ENCODE measurements around the gene RSPO3.
"Not testable (repeated sequence)": the region's sequence is repeated elsewhere in the genome, so short reads cannot be mapped to it uniquely, and the experiment has no call there.

The RSPO3 gene, protein sequence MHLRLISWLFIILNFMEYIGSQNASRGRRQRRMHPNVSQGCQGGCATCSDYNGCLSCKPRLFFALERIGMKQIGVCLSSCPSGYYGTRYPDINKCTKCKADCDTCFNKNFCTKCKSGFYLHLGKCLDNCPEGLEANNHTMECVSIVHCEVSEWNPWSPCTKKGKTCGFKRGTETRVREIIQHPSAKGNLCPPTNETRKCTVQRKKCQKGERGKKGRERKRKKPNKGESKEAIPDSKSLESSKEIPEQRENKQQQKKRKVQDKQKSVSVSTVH

DNA sequence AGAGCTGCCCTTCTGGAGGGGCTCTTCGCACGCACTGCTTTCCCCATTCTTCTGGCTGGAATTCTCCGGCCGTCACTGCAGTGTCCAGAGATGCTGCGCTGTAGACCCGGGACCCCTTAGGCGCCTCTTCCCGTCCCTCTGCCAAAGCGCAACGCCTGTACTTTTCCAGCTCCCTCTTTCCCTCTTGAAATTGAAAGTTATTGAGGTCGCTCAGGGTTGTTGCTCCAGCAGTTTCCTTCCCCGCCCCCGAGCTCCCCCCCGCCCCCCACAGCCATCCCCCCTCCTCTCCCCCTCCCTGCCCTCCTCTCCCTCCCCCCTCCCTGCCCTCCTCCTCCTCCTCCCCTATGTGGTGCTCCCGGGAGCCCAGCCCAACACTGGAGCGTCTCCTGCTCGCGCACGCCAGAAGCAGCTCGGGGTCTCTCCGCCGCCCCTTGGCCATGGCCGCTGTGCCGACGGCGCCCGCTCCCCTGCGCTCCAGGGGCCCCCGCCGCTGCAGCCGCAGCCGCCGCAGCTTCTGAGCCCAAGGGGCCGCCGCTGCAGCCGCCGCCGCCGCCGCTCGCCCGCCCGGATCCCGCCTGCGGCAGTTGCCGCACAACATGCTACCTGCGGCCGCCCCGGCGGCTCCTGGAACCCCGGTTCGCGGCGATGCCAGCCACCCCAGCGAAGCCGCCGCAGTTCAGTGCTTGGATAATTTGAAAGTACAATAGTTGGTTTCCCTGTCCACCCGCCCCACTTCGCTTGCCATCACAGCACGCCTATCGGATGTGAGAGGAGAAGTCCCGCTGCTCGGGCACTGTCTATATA, at the start of gene RSPO3:
Gene RSPO3, plus strand, starts transcription at position 374 of the 804 bp plus-strand sequence. CDS start 522 bp downstream, outside the sequence.
- DNase-seq: no peak

DNA sequence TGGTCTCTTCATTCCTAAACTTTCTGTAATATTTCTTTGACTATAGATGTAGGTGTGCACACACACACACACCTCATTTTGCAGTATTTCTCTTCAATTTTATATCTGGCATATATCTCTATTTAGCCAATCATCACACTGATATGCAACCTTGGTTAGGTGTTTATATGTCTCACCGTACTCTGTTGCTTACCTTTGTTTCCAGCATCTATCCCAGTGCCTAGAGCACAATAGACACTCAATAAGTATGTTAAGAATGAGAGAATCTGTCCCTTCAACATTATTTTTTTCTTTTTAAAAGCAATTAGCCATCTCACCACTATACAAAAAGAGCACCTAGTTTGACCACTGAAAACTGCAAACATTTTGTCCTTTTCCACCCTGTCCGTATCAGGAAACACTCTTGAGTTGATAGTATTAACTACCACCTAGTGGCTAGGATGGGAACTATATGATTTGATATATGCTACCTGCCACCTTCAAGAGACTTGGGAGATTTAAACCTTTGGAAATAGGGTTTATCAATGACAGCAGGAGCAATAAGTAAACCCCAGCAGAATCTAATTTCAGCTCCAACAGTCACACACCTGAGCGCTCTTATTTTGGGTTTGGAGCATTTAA, 48.7 kb upstream of the RSPO3 start:
- DNase-seq: no peak

DNA sequence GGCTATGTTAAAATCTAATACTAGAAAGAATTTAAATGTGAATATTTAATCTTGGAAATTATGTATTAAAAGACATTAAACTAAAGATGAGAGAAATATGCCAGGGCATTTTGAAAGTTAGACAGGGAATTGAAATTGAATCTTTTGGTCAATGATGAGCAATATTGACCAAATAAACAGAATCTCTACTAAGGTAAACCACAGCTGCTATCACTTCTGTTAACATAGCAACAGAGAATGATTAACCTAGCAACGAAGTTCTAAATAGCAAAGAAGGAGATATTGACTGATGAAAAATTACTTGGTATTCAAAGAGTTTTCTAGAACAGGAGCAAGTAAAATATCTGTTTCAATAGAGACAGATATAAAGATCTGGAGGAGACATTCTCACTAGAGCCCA, 45.2 kb upstream of the RSPO3 start:
- no peak for DNase-seq

DNA sequence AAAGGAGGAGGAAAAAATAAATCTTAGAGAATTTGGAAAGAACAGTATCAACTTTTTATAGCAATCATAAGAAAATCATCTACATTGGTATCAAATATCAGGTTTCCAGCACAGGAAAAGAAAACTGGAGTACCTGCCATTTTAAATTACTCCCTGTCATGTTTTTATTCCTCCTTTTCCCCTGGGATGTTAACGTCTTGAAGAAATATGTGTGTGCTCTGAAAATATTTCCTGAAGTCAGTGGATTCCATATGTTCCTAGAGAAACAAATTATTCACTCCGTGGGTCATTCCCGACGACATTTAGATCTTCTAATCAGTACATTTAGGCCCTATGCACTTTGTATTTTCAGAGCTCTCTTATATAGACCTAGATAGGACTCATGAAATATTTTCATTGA, 42.0 kb upstream of the RSPO3 start:
- no peak for DNase-seq

DNA sequence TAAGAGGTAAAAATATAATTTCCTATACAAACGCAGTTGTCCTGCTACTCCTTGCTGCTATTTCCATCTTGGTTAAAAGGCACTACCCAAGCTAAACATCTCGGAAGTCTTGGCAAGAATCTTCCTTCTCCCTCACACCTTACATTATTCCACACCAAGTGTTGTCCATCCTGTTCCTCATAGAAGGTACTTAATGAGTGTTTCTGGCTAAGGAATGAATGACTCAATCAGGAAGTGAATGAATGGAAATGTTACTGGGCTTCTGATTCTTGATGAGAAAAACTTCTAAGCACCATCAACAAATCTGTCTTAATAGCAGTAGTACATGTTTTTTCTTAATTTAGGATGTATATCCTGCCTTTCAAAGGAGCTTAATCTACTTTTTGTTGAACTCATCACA, 40.6 kb upstream of the RSPO3 start:
- no peak for DNase-seq

DNA sequence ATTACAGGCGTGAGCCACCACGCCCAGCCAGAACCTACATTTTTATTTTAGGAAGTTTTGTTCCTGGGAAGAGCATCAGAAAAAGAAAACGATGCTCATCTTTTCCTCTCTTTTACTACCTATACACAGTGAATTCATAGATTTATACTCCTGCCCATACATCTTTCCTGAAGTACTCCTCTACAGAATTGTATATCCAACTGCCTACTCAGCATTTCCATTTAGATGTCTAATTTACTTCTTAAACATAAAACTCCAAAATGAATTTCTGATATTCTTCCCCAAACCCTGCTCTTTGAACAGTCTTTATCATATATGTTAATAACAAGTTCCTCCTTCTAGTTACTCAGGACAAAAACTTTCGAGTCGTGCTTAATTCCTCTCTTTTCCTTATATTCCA, 39.8 kb upstream of the RSPO3 start:
- DNase-seq: no peak

DNA sequence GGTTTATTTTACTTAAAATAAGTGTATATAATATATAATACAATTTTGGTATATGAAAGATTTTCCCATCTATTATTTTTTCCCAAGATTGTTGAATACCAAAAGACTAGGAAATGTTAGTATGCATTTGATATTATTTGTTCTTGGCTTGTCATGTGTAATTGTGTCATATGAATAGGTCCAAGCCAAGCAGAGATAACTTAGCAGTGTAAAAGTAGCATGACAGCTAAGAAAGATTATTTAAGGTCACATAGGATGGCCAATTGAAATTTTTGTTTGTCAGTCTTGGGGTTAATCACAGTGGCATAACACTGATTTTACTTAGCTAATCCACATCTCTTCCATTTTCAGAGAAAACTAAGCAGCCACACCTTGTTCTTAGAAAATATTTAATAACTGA, 38.8 kb upstream of the RSPO3 start:
- no peak for DNase-seq

DNA sequence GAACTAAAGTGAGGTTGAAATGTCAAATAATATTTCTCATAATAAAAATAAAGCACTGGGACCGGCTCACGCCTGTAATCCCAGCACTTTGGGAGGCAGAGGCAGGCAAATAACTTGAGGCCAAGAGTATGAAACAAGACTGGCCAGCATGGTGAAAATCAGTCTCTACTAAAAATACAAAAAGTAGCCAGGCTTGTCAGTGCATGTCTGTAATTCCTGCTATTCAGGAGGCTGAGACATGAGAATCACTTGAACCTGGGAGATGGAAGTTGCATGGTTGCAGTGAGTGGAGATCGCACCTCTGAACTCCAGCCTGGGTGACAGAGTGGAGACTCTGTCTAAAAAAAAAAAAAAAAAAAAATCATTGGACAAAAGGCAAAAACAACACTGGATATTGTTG, 38.4 kb upstream of the RSPO3 start:
- DNase-seq: no peak

DNA sequence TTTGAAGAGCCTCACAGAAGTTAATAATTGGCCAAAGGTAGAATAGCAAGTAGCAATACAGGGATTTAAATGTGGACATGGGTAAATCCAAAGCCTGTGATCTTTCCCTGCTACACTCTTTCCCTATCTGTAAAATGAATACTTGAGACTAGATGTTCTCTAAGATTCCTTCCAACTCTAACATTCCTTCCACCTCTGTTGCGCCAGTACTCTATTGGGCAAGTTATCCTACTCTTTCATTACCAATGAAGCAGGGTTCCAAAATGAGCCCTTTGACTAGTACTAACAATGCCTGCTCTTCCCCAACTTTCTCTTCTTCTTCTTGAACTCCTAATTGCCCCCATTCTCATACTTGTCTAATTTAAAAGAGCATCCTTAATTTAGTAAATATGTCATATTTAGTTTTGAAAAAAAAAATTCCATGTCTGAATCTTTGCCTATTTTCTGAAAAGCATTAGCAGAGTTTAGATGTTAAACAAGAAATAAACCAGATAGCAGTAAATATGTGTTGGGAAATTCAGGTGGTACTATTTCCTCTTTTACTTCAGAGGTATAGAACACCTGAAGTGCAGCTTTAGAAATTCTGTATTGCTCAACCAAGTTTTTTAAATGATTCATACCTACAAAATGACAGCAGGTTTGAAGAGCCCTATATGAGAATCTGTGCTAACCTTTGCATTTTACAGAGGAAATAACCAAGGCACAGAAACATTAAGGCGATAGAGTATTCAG, 35.1 kb upstream of the RSPO3 start:
- no peak for DNase-seq

DNA sequence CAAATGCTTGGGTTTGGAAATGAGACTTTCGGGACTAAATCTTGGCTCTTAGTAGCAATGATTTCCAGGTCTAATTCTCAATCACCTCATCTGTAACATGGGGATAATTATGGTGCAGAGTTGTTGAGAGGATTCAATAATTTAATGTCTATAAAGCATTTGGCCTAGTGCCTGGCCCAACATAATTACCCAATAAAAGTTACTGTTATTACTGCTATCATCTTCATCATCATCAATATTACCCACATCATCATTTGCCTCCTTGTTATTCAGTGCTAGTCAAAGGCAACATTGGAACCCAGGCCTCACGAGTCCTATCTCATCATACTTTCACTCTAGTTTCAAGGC, 34.5 kb upstream of the RSPO3 start:
- DNase-seq: no peak

DNA sequence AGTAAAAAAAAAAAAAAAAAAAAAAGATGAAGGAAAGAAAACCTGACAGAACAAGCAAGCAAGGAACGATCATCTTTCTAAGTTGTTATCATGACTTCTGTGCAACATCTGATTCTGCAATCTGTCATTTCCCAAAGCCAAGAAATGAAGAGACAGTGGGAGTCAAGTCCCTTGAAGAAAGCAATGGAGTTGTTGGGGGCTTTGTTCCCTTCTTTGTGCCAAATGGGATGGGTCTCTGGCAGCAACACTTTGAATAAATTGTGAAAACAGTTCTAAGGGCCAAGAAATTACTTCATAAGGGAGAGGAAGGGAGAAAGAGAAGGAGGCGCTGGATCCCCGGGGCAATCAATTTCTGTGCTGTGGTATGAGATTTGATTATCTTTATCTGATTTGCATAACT, 33.3 kb upstream of the RSPO3 start:
- no peak for DNase-seq

DNA sequence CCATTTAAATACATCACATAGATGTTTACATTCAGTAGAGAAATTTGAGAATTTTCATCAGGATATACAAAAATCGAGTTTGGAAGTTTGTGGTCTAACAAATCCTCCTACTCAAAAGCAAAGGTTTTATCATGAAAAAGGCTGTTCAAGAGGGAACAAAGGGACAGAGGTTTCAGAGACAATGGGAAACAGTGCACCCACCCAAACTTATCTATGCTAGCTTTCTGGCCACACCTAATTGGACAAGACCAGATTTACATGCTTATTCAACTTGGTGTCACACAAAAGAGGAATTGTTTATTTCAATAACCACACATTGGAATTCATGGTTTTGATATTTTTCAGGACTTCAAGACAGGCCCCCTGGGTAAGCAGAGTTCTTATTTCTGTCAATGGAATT, 28.4 kb upstream of the RSPO3 start:
- no peak for DNase-seq

DNA sequence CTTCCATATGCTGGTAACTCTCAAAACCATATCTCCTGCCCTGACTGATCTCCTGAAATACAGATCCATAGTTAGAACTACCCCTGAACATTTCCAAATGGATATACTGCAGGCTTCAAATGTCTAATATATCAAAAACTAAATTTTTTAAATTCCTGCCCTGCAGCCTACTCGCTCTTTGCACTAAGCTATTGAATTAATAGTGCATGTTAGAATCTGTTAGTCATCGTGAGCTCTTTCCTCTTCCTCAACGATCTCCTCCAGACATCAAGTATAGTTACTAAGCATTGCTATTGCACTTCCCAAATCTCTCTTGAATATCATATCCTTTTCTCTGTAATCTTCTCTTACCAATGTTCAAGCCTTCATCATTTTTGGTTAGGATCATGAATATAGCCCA, 26.0 kb upstream of the RSPO3 start:
- no peak for DNase-seq

DNA sequence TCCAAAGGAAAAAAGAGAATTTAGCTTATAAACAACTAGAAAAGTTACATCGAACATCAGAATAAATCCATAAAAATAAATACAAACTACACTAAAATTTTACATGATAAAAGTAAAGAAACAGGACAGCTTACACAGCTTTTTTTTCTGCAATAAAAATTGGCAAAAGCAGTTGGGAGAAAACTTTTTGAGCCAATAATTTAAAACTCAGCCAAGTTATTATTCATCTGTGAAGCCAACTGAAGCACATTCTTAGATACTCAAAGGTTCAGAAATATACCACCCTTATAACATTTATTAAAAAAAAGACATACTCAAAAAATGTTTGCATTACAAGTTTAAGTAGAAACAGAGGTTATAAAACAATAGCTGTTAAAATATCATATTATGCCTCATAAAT, 23.7 kb upstream of the RSPO3 start:
- DNase-seq: no peak

DNA sequence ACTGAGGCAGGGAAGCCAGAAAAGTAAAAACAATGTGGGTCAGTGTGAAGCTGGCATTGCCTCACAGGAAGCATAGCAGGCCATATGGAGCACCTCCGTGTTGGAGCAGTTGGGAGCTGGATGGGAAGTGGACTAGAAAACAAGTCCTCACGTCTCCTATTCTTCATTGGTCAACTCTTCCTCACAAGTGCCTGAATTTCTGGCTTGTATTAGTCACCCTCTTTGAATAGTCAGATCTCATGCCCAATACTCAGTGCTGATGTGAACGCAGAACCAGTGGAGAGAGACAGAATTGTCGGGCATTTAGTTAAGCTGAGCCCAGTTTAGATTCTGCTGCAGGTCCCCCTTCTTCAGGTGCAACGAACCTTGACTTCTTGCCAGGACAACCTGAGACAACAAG, 22.3 kb upstream of the RSPO3 start:
- DNase-seq: no peak

DNA sequence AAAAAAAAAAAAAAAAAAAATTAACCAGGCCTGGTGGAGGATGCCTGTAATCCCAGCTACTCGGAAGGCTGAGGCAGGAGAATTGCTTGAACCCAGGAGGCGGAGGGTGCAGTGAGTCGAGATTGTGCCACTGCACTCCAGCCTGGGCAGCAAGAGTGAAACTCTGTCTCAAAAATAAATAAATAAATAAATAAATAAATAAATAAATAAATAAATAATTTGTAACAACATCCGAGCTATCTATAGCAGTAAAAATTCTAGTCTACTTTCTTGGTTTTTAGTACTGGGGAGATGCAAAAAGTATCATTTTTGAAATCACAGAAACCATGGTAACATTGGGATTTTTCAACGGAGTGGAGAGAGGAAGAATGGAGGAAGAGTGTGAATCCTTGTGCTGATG, 21.0 kb upstream of the RSPO3 start:
- not testable (repeated sequence) for DNase-seq

DNA sequence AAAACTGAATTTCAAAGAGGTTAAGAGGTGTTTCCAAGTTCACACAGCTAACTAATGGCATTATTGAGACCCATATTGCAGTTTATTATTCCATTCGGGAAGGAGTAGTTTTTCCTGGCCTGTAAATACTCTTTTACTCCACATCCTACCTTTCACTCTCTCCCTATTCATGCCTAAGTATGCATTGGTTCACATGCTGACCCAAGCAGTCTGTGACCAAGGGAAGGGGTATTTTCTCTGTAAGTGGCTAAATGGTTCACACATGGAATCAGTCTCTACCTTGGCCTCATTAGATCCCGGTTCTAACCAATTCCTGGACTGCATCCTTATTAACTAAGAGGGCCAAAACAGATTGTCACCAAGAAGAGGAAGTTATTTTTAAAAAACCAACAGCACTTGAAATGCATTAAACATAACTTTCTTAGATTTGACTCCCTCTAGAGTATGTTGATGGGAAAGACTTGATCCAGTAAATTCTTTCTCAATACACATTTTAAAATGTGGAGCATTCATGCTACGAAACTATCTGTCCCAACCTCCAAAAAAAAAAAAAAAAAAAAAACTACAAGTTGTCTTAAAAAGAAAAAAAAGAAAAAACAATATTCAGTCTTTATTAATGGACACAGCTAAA, 17.8 kb upstream of the RSPO3 start:
- no peak for DNase-seq

DNA sequence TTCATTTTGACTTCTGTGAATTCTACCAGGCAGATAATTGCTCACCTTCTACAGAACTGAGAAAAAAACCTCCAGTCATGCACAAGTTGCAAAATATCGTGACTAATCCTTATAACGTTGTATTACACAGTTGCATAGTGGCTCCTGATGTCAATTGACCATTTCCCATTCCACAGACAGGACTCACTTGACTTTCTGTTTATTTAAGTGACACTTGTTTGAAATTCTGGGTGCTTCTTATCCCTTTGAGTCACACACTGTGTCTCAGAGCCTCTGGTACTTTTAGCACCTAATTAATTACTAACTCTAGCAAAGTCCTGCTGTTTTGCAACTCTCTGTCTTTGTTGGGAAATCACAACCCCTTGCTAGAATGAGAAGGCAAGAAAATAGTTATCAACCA, 16.2 kb upstream of the RSPO3 start:
- no peak for DNase-seq

DNA sequence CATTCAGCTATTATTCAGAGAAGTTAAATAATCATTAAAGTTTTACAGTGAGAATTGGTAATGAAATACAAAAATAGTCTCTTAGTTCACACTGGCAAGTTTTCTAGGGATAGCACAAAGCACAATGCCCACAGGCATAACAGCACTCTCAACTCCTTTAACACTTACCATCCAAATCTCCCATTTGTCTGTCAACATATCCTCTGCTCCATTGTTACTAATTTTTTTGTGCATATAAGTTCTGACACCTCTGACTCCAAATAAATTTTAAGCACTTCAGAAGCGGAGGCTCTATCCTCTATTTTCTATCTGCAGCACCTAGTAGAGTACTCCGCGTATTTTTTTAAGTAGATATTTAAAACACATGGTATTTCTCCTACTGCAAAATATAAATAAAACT, 15.6 kb upstream of the RSPO3 start:
- no peak for DNase-seq

DNA sequence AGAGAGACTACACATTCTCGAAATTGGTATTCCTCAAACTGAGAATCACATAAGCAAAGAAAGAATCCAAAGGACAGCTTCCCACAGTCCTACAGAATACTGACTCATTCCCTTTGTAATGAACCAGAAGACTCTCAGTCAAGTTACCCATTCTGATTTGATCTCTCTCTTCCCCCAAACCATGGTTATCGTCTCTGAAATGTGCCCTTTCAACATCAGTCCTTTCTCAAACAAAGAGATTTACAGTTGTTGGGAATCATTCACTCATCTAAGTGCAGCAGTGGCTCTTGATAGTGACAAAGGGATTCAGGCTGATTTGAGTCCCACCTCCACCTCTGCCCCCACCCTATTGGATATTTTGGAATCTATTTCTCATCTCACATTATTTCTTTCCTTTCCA, 15.0 kb upstream of the RSPO3 start:
- DNase-seq: no peak

DNA sequence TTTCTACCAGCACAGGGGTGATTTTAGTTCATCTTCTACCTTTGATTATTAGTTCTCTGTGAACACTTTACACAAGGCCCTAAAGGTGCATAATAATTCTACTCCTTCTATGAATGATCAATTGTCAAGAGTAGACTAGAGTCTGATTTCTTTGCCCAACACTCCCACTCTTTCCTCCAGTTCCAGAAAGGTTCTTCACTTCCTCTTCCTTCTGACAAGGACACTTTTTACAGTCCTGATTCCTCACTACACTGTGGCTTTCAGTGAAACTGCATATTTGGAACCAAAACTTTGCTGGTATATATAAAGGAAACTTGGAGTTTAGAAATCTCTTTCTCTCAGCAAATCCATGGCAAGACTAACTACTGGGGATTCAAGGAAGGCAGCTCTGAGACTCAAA, 10.6 kb upstream of the RSPO3 start:
- no peak for DNase-seq

DNA sequence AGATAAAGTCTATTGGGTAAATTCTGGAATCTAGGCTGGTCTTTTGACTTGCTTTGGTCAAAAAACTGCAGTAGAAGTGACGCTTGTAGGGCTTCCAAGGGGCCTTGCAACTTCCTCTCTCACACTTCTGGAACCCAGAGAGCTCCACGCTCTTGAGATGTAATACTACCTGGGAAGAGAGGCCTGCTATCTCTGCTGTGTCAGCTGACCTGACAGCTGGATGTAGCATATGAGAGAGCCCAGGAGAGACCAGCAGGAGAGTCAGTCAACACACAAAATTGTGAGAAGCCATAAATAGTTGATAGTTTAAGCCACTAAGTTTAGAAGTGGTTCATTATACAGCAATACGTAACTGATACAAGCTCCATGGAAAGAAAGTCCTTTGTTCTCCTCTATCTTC, 7.8 kb upstream of the RSPO3 start:
- no peak for DNase-seq

DNA sequence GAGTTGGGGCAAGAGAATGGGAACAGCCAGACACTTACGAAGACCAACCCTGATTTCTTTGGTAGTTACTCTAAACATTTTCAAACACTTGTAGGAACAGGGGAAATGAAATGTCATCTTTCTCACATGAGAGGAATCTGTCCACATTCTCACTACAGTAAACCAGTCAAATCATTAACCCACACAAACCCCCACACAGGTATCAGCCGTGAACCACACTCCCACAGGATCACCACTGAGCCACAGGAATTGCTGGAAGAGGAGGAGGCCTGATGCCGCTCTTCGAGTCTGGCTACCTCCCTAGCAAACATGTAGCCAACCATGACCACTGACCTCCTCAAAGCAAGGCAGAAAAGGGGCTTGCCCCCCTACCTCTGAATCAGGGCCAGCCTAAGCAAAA, 6.9 kb upstream of the RSPO3 start:
- no peak for DNase-seq

Measured in activated effector memory CD4-positive, alpha-beta T cell treated with Interleukin-2 at 50 U/mL for 16 hours (primary cell).